OCI-LY1 (cell line): Measurements from ENCODE around the gene SLC39A2.

Experiments
- CTCF ChIP-seq: fragments of 200-600 bp; sonication (generic), shearing (Covaris generic); IDR thresholded peaks from 2 replicates; pipeline ENCODE4 v1.5.1; 2017; ENCODE audit warnings: mild to moderate bottlenecking, antibody characterized with exemption, low read length, moderate library complexity, mixed read lengths
- EZH2 ChIP-seq: fragments of 200-600 bp; sonication (generic), shearing (Covaris generic); IDR thresholded peaks from 2 replicates; pipeline ENCODE4 v1.8.0; 2017; ENCODE audit warnings: borderline replicate concordance, mixed run types, mild to moderate bottlenecking, antibody characterized with exemption, low read length, moderate library complexity, mixed read lengths

- TF ChIP-seq CTCF: no peak
- TF ChIP-seq EZH2: no peak
Observed at GRCh38 chr14:21025371-21026273, 26.5 kb downstream of the SLC39A2 start.
